HL-60/S4 (cell line): ENCODE measurements around the gene ACSL3.
"Not testable (repeated sequence)": the region's sequence is repeated elsewhere in the genome, so short reads cannot be mapped to it uniquely, and the experiment has no call there.

Experiments used
- in situ Hi-C: fragments of 300-500 bp; cut with MboI; formaldehyde crosslinking; loops from 2 replicates; pipeline ENCODE4 v1.14.3; 2022; ENCODE audit warnings: low sequenced_read_pairs

ACSL3 gene

GRCh38 chr2:222860740-222861410 is at the start of gene ACSL3:
Gene ACSL3 (plus strand): TSS chr2:222861036. CDS start chr2:222908773, 47,737 bp downstream.
- in situ Hi-C loops = no loop called here

- in situ Hi-C loops = no loop called here
Observed at GRCh38 chr2:222811828-222812227, 49.0 kb upstream of the ACSL3 start.

GRCh38 chr2:222813177-222813843 is 47.5 kb upstream of the ACSL3 start:
- in situ Hi-C loops = no loop called here

- in situ Hi-C loops = no loop called here
Observed at GRCh38 chr2:222819722-222820333, 41.0 kb upstream of the ACSL3 start.

- in situ Hi-C loops = no loop called here
Observed at GRCh38 chr2:222823183-222823930, 37.5 kb upstream of the ACSL3 start.

GRCh38 chr2:222825031-222825430 is 35.8 kb upstream of the ACSL3 start:
- in situ Hi-C loops = no loop called here

GRCh38 chr2:222827417-222827816 is 33.4 kb upstream of the ACSL3 start:
- in situ Hi-C loops = no loop called here

- in situ Hi-C loops = no loop called here
Observed at GRCh38 chr2:222828572-222828971, 32.3 kb upstream of the ACSL3 start.

GRCh38 chr2:222830164-222830563 is 30.7 kb upstream of the ACSL3 start:
- in situ Hi-C loops = no loop called here

GRCh38 chr2:222833410-222833809 is 27.4 kb upstream of the ACSL3 start:
- in situ Hi-C loops = no loop called here

GRCh38 chr2:222835143-222835822 is 25.6 kb upstream of the ACSL3 start:
- in situ Hi-C loops = no loop called here

- in situ Hi-C loops = no loop called here
Observed at GRCh38 chr2:222835823-222836151, 25.0 kb upstream of the ACSL3 start.

GRCh38 chr2:222837643-222838056 is 23.2 kb upstream of the ACSL3 start:
- in situ Hi-C loops = no loop called here

- in situ Hi-C loops = no loop called here
Observed at GRCh38 chr2:222840060-222840802, 20.6 kb upstream of the ACSL3 start.

- in situ Hi-C loops = no loop called here
Observed at GRCh38 chr2:222842491-222843174, 18.2 kb upstream of the ACSL3 start.

GRCh38 chr2:222844323-222844722 is 16.5 kb upstream of the ACSL3 start:
- in situ Hi-C loops = no loop called here

GRCh38 chr2:222845314-222845713 is 15.5 kb upstream of the ACSL3 start:
- in situ Hi-C loops = not testable (repeated sequence)

GRCh38 chr2:222846003-222846402 is 14.8 kb upstream of the ACSL3 start:
- in situ Hi-C loops = no loop called here

- in situ Hi-C loops = not testable (repeated sequence)
Observed at GRCh38 chr2:222848031-222848430, 12.8 kb upstream of the ACSL3 start.

- in situ Hi-C loops = no loop called here
Observed at GRCh38 chr2:222848862-222849261, 12.0 kb upstream of the ACSL3 start.
